HepG2 (cell line): ENCODE results near the gene STRBP. TPM values are rescaled to one million over a fixed set of nuclear protein-coding genes. Genes with fewer than 3 reads are reported as not detected.

Source experiments
- ATF7 ChIP-seq, 2 experiments: fragments of 450-650 bp in 1 of 2; sonication (generic) in 1 of 2; formaldehyde crosslinking in 1 of 2; IDR thresholded peaks; 2 replicates each; pipeline versions ENCODE4 v1.4.0 to v1.6.1; 2016 to 2020; ENCODE audit warnings: antibody characterized with exemption in 1 of 2, mild to moderate bottlenecking in 1 of 2, missing genetic modification reagents in 1 of 2
- GATA4 ChIP-seq: sonication (generic); IDR thresholded peaks from 2 replicates; pipeline ENCODE4 v1.6.1; 2016; ENCODE audit warnings: antibody characterized with exemption, low read depth, borderline replicate concordance
- HNF4A ChIP-seq: sonication (generic); formaldehyde crosslinking; IDR thresholded peaks from 2 replicates; pipeline ENCODE4 v1.4.0; 2020; ENCODE audit warnings: missing genetic modification reagents
- ISL2 ChIP-seq: sonication (generic); formaldehyde crosslinking; IDR thresholded peaks from 2 replicates; pipeline ENCODE4 v1.5.0; 2020; ENCODE audit warnings: missing genetic modification reagents
- KDM3A ChIP-seq: IDR thresholded peaks from 2 replicates; pipeline ENCODE4 v1.6.1; 2018; ENCODE audit warnings: low read depth, missing compliant biosample characterization
- MAFK ChIP-seq, 2 experiments: IDR thresholded peaks in 1 of 2; conservative IDR thresholded peaks in 1 of 2; 2 replicates each; pipeline ENCODE4 v1.6.1; 2011; ENCODE audit warnings: improper control_type of control experiment in 2 of 2, low read length in 2 of 2
- NR2F6 ChIP-seq, 2 experiments: IDR thresholded peaks; 2 replicates each; pipeline ENCODE4 v1.6.1; 2016; ENCODE audit warnings: antibody characterized with exemption in 1 of 2, mild to moderate bottlenecking in 1 of 2
- SMARCC2 ChIP-seq: fragments of 450-650 bp; IDR thresholded peaks from 2 replicates; pipeline ENCODE4 v1.6.1; 2017; ENCODE audit warnings: antibody characterized with exemption, mild to moderate bottlenecking
- ZMAT5 ChIP-seq: sonication (generic); formaldehyde crosslinking; IDR thresholded peaks from 2 replicates; pipeline ENCODE4 v1.5.0; 2020; ENCODE audit warnings: mild to moderate bottlenecking, low read depth, missing genetic modification reagents, borderline replicate concordance
- ZMYM3 ChIP-seq: sonication (generic); formaldehyde crosslinking; IDR thresholded peaks from 2 replicates; pipeline ENCODE4 v1.5.1; 2020; ENCODE audit warnings: mild to moderate bottlenecking, missing genetic modification reagents
- ZNF160 ChIP-seq: sonication (generic); formaldehyde crosslinking; IDR thresholded peaks from 2 replicates; pipeline ENCODE4 v1.8.0; 2022; ENCODE audit warnings: mild to moderate bottlenecking, inconsistent platforms, missing genetic modification reagents
- ZNF367 ChIP-seq: sonication (generic); formaldehyde crosslinking; IDR thresholded peaks from 2 replicates; pipeline ENCODE4 v1.4.0; 2020; ENCODE audit warnings: missing genetic modification reagents, borderline replicate concordance
- ZNF598 ChIP-seq: sonication (generic); formaldehyde crosslinking; IDR thresholded peaks from 2 replicates; pipeline ENCODE4 v1.5.1; 2020; ENCODE audit warnings: mild to moderate bottlenecking, missing genetic modification reagents, borderline replicate concordance
- ZNF761 ChIP-seq: sonication (generic); formaldehyde crosslinking; conservative IDR thresholded peaks from 2 replicates; pipeline ENCODE4 v1.4.0; 2020; ENCODE audit warnings: mild to moderate bottlenecking, missing genetic modification reagents
- ZNF772 ChIP-seq: sonication (generic); formaldehyde crosslinking; IDR thresholded peaks from 2 replicates; pipeline ENCODE4 v1.5.0; 2020; ENCODE audit warnings: mild to moderate bottlenecking, missing genetic modification reagents
- ZNF841 ChIP-seq: sonication (generic); formaldehyde crosslinking; IDR thresholded peaks from 2 replicates; pipeline ENCODE4 v1.8.1; 2023; ENCODE audit warnings: missing genetic modification reagents, borderline replicate concordance
- polyA plus RNA-seq, 8 experiments: library from polyadenylated mRNA; depleted of rRNA in 3 of 8; stranded (reverse) in 7 of 8; unstranded in 1 of 8; fragments of >200 nt; fragmentation: Illumina TruSeq in 4 of 8; extraction: Trizol in 4 of 8; gene quantifications; 2 replicates each; pipeline versions ENCODE4 v1.2.1 to v1.2.3, GENCODE V29; 2011 to 2016; ENCODE audit warnings: low read depth in 4 of 8, missing spikeins in 1 of 8, mixed read lengths in 1 of 8; ENCODE audit not compliant: insufficient read depth in 1 of 8
- total RNA-seq, 5 experiments: library from RNA; depleted of rRNA; stranded (reverse); fragments of >200 nt; fragmentation: Illumina TruSeq; extraction: Trizol; gene quantifications; 2 replicates each; pipeline ENCODE4 v1.2.3, GENCODE V29; 2016; ENCODE audit warnings: low read depth in 1 of 5
- TF ChIP-seq, protein P1 (sequence below): sonication (generic); formaldehyde crosslinking; conservative IDR thresholded peaks from 2 replicates; pipeline ENCODE4 v1.8.0; 2022; ENCODE audit warnings: low read depth, missing genetic modification reagents
- TF ChIP-seq, protein P2 (sequence below): sonication (generic); formaldehyde crosslinking; IDR thresholded peaks from 2 replicates; pipeline ENCODE4 v1.4.0; 2020; ENCODE audit warnings: missing genetic modification reagents
- TF ChIP-seq, protein P3 (sequence below): sonication (generic); formaldehyde crosslinking; IDR thresholded peaks from 2 replicates; pipeline ENCODE4 v1.8.1; 2023; ENCODE audit warnings: missing genetic modification reagents, mild to moderate bottlenecking, borderline replicate concordance

Gene STRBP
- total and polyA plus RNA-seq, 2 of the 13 experiments (the other 11 are each of a cell fraction or from before 2014, with no cell fraction given), result 14.5 to 38.5 TPM

DNA sequence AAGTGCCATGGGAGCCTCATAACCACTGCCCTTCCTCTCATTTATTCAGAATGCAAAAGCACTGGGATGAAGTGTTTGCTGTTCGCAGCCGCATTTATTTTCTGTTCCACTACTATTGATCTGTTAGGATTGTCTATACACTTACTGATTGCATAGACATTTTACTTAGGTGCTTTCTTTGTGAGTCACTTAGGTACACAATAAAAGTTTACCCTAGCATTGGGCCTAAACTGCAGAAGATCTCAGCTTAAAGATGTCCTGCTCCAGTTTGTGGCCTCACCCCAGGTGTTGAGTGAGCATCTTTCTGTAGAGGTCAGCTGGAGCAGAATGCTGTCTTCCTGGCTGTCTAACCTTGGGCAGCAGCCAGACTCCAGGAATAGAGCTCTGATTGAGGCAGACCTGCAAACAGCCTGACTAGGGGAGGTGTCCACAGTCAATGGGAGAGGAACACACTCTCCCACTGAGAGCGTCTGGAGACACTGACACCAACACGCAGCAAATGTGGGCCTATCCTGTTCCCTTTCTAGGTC lies 181.0 kb downstream of the STRBP start (continued):
- TF ChIP-seq ISL2 (CRISPR knock-in tag), result peak; percentile 94
- no peak for TF ChIP-seq ZMAT5 (CRISPR knock-in tag)
- TF ChIP-seq MAFK (conservative IDR thresholded peaks at IDR 0.05 in 1 of 2, IDR thresholded peaks at IDR 0.05 in 1 of 2; ENCODE audit: low read length in 2 of 2), result peak in 1 of 2 experiments; percentile 70; a peak in 3 of 4 replicates
- TF ChIP-seq, protein P1, sequence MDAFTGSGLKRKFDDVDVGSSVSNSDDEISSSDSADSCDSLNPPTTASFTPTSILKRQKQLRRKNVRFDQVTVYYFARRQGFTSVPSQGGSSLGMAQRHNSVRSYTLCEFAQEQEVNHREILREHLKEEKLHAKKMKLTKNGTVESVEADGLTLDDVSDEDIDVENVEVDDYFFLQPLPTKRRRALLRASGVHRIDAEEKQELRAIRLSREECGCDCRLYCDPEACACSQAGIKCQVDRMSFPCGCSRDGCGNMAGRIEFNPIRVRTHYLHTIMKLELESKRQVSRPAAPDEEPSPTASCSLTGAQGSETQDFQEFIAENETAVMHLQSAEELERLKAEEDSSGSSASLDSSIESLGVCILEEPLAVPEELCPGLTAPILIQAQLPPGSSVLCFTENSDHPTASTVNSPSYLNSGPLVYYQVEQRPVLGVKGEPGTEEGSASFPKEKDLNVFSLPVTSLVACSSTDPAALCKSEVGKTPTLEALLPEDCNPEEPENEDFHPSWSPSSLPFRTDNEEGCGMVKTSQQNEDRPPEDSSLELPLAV (CRISPR knock-in tag), result no peak
- TF ChIP-seq, protein P2, sequence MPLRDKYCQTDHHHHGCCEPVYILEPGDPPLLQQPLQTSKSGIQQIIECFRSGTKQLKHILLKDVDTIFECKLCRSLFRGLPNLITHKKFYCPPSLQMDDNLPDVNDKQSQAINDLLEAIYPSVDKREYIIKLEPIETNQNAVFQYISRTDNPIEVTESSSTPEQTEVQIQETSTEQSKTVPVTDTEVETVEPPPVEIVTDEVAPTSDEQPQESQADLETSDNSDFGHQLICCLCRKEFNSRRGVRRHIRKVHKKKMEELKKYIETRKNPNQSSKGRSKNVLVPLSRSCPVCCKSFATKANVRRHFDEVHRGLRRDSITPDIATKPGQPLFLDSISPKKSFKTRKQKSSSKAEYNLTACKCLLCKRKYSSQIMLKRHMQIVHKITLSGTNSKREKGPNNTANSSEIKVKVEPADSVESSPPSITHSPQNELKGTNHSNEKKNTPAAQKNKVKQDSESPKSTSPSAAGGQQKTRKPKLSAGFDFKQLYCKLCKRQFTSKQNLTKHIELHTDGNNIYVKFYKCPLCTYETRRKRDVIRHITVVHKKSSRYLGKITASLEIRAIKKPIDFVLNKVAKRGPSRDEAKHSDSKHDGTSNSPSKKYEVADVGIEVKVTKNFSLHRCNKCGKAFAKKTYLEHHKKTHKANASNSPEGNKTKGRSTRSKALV (CRISPR knock-in tag), result no peak
- 0 out of 2 replicates have a peak, but pooled peaks have one; percentile 60 for TF ChIP-seq ZNF772 (CRISPR knock-in tag)
- peak; percentile 57; the same call in 1 of the 2 replicates for TF ChIP-seq ZMYM3 (CRISPR knock-in tag)
- TF ChIP-seq ATF7 (IDR thresholded peaks at IDR 0.05), result peak; percentile 36
- no peak for TF ChIP-seq ATF7 (CRISPR knock-in tag; IDR thresholded peaks at IDR 0.05)
- 0 out of 2 replicates have a peak, but pooled peaks have one; percentile 23 for TF ChIP-seq KDM3A (CRISPR knock-in tag)
- TF ChIP-seq ZNF761 (CRISPR knock-in tag), result no peak
- peak; percentile 55; the same call in 1 of the 2 replicates for TF ChIP-seq GATA4
- 0 out of 2 replicates have a peak, but pooled peaks have one; percentile 69 for TF ChIP-seq ZNF160 (CRISPR knock-in tag)
- TF ChIP-seq ZNF367 (CRISPR knock-in tag), result no peak
- TF ChIP-seq HNF4A, result peak; percentile 49
- TF ChIP-seq, protein P3, sequence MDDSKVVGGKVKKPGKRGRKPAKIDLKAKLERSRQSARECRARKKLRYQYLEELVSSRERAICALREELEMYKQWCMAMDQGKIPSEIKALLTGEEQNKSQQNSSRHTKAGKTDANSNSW, result no peak
- TF ChIP-seq ZNF841 (CRISPR knock-in tag), result no peak
- peak; percentile 77 for TF ChIP-seq NR2F6 (IDR thresholded peaks at IDR 0.05)
- no peak; the same call in 1 of the 2 replicates for TF ChIP-seq NR2F6 (CRISPR knock-in tag; IDR thresholded peaks at IDR 0.05)
- TF ChIP-seq SMARCC2, result peak; percentile 76; the same call in 1 of the 2 replicates
- TF ChIP-seq ZNF598, result no peak
